HL-60/S4 treated with retinoic acid at 250 ng/mL for 4 days and 3 days (cell line): ENCODE measurements around the gene CDC45.
"Not testable (repeated sequence)": the region's sequence is repeated elsewhere in the genome, so short reads cannot be mapped to it uniquely, and the experiment has no call there.

Experiments
- in situ Hi-C: fragments of 300-500 bp; cut with MboI; formaldehyde crosslinking; loops from 2 replicates; pipeline ENCODE4 v1.7.0; 2022; ENCODE audit warnings: low sequenced_read_pairs

CDC45 gene, protein sequence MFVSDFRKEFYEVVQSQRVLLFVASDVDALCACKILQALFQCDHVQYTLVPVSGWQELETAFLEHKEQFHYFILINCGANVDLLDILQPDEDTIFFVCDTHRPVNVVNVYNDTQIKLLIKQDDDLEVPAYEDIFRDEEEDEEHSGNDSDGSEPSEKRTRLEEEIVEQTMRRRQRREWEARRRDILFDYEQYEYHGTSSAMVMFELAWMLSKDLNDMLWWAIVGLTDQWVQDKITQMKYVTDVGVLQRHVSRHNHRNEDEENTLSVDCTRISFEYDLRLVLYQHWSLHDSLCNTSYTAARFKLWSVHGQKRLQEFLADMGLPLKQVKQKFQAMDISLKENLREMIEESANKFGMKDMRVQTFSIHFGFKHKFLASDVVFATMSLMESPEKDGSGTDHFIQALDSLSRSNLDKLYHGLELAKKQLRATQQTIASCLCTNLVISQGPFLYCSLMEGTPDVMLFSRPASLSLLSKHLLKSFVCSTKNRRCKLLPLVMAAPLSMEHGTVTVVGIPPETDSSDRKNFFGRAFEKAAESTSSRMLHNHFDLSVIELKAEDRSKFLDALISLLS

DNA sequence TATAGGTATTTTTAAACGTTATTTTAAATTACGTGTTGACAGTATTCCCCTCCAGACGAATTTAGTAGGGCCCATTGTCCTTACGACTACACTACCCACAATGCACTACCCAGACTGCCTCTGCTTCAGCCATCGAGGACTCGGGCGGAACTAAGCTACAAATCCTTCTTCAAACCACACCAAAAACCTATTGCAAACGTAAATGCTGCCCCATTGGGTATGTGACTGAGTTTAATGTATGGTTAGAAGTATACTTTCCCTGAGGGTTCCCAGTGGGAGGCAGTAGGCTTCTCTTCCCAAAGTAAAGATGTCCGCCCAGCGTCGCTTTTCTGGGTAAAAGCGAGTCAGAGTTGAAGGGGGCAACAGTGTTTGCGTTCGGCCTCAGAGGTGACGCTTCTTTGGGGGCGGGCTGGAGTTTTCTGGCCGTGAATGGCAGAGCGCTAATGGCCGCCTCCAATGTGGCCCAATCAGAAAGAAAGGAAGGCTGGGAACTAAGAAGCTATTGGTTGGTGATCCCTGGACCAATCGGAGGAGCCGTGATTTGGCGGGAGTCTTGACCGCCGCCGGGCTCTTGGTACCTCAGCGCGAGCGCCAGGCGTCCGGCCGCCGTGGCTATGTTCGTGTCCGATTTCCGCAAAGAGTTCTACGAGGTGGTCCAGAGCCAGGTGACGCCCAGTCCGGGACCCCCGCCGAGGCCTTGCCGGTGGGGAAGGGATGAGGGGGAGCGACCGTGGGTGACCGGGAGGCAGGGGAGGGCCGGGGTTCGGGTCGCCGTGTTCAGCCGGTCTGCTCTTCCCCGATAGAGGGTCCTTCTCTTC, at the start of gene CDC45:
CDC45 (plus strand) TSS at position 566 of the 818 bp plus-strand sequence; CDS start at position 615, 49 bp downstream.
- in situ Hi-C loops: no loop called here

DNA sequence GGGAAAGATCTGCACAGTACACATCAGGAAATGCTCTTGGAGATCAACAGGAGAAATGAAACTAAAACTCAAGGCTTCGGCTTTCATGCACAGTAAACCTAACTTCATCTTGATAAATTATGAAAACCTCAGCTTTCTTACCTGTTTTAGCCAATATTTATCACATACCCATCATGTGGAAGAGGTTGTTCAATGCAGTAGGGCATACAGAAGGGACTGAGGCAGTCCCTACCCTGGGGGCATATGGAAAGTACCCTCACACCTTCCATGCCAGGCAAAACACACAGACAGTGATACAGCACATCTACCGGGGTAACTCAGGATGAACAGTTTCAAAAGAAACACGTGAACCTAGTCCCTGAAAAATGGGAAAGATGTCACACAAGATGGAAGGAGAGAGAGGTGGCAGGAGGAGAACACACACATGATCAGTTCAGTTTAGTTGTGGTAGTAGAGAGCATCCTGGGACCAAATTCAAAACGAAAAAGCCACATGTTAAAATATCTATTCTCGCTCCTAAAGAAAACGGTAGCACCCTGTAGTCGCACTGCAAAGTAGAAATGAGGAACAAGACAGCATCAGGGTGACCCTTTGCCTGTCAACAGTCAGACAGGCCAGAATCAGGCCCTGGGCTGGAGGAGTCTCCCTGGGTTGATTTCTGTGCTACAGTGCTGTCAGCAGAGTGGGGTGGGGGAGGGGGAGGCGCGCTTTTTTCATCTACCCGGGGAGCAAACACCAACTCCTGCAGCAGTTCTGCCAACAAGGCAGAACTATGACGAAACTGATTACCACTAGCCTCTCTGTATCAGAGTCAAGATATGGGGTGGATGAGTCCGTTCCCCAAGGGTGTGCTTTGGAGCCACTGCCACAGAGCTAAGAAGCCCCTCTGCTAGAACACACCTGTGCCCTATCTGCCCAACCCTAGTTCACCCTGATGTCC, 49.5 kb upstream of the CDC45 start:
- in situ Hi-C loops: loop anchor here (10.0 kb wide), 1 partner anchor 55 kb away; no protein-coding TSS in a partner anchor

DNA sequence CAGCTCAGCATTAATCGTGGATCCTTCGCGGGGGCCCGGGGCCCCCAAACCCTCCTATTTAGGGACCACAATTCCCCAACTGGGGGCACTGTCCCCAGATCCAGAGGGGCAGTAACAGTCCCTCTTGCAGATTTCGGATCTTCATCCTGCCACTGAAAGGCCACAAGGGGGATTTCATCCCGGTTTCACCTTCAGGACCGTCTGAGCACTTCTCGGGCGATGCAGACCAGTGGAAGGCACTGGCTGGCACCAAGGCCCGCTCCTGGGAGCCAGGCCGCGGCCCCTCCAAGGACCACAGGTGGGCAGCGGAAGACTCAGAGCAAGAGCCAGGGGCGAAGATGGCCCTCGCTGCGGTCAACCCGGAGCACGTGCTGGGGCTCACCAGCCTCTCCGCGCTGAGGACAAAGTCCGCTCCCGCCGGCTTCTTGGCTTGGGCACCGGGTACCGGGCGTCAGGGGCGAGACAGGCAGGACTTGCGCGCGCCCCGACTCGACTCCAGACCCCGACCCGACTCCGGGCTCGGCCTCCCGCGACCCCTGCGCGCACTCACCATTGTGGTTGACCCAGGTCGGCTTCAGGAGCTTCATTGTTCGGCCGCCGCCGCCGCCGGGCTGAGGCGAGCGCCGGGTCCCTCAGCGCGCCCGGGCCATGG, 48.7 kb upstream of the CDC45 start:
- in situ Hi-C loops: loop anchor here (10.0 kb wide), 1 partner anchor 56 kb away; no protein-coding TSS in a partner anchor

- in situ Hi-C loops: loop anchor here (10.0 kb wide), 1 partner anchor 57 kb away; no protein-coding TSS in a partner anchor
Observed at GRCh38 chr22:19431649-19432132, 48.0 kb upstream of the CDC45 start, which contains the start of gene HIRA. TSS of gene HIRA (minus strand) at chr22:19431733. CDS start at chr22:19431476, 257 bp downstream.

- in situ Hi-C loops: loop anchor here (10.0 kb wide), 1 partner anchor 57 kb away; no protein-coding TSS in a partner anchor
Observed at GRCh38 chr22:19432133-19432851, 47.4 kb upstream of the CDC45 start, which contains the start of gene MRPL40. TSS of gene MRPL40 (plus strand) at chr22:19432545. CDS start at chr22:19432555, 10 bp downstream.

- in situ Hi-C loops: loop anchor here (10.0 kb wide), 1 partner anchor 60 kb away; no protein-coding TSS in a partner anchor
Observed at GRCh38 chr22:19434401-19434800, 45.3 kb upstream of the CDC45 start.

GRCh38 chr22:19434829-19435580, 44.7 kb upstream of the CDC45 start:
- in situ Hi-C loops: loop anchor here (10.0 kb wide), 1 partner anchor 60 kb away; no protein-coding TSS in a partner anchor

DNA sequence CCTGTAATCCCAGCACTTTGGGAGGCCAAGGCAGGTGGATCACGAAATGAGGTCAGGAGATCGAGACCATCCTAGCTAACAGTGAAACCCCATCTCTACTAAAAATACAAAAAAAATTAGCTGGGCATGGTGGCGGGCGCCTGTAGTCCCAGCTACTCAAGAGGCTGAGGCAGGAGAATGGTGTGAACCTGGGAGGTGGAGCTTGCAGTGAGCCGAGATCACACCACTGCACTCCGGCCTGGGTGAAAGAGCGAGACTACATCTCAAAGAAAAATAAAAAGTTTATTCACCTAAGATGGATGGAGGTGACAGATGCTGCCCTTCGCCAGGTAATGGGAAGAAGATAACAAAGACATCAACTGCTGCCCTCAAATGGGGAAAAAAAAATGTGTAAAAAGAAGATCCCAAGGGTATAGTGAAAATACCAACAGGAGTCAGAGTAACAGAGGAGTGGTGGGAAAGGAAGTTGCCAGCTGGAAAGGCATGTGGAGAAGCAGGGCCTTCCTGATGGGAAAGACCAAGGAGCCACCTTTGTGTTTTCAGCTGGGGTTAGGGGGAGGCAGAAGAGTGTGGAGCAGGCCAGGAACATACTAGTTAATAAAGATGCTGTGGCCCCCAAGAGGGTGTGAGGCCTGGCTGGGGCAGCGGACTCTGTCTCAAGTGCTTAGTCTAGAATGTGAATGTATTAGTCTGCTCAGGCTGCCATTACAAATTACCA, 43.1 kb upstream of the CDC45 start:
- in situ Hi-C loops: loop anchor here (10.0 kb wide), 1 partner anchor 62 kb away; no protein-coding TSS in a partner anchor

GRCh38 chr22:19438298-19438697, 41.4 kb upstream of the CDC45 start:
- in situ Hi-C loops: loop anchor here (10.0 kb wide), 1 partner anchor 63 kb away; no protein-coding TSS in a partner anchor

- in situ Hi-C loops: no loop called here
Observed at GRCh38 chr22:19440411-19441195, 39.1 kb upstream of the CDC45 start.

- in situ Hi-C loops: no loop called here
Observed at GRCh38 chr22:19442166-19442565, 37.6 kb upstream of the CDC45 start.

- in situ Hi-C loops: no loop called here
Observed at GRCh38 chr22:19443544-19444211, 36.0 kb upstream of the CDC45 start.

DNA sequence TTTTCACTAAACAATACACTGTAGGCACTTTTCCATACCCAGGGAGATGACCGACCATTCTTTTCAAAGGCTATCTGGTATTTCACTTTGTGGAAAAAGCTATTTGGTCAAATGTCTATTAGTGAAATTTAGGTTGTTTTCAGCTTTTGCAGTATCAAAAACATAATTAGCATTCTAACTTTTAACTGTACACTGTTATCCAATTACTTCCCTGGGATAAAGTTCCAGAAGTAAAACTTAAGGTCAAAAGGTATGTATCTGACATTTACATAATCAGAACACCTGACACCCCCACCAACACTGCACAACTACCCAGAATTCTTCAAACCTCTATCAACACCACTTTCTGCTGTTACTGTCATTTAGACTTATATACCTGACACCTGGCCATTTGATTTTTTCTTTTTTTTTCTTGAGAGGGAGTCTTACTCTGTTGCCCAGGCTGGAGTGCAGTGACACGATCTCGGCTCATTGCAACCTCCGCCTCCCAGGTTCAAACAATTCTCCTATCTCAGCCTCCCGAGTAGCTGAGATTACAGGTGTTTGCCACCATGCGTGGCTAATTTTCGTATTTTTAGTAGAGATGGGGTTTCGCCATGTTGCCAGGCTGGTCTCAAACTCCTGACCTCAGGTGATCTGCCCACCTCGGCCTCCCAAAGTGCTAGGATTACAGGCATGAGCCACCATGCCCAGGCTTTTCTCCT, 34.3 kb upstream of the CDC45 start:
- in situ Hi-C loops: not testable (repeated sequence)

DNA sequence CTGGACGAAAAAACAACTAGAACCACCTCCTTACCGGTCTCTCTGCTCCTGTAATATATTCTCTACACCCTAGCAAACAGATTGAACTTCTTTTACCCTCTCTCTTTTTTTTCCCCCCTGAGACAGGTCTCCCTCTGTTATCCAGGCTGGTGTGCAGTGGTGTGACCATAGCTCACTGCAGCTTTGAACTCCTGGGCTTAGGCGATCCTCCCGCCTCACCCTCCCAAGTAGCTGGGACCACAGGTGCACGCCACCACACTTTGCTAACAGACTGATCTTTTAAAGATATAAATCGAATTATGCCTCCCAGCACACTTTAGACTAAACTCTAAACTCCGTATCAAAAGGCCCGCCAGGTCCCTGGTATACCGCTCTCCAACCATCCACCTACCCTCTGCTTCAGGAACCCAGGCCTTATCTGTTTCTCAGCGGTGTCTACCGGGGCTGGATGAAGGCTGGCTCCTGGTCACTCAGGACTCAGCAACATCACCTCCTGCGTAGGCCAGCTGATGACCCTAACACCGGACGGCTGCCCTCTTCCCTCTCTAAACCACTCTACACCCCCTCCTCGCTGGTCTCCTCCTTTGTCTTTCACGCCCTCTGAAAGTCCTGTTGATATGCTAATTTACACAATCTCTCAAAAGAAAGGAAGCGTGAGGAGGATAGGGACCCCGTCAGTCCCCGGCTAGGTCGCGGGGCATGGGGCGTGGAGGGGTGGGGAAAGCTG, 33.0 kb upstream of the CDC45 start:
- in situ Hi-C loops: no loop called here
